Peyer's patch (tissue), 4 donors: ENCODE data around the gene TMEM132C. TPM values are rescaled to one million over a fixed set of nuclear protein-coding genes. Genes with fewer than 3 reads are reported as not detected.

ENCODE experiments used
- DNase-seq, 3 donors: peaks; one replicate each; pipeline ENCODE4 v3.0.0-alpha.2; 2017 to 2019
- H3K27ac ChIP-seq, 4 donors: fragments of 200-600 bp; sonication (generic); one replicate each; pipeline ENCODE4 v1.5.1; 2016 to 2019
- H3K27me3 ChIP-seq, 2 donors: fragments of 200-600 bp; sonication (generic); one replicate each; pipeline ENCODE4 v1.5.1; 2019
- H3K36me3 ChIP-seq, 3 donors: fragments of 200-600 bp; sonication (generic); one replicate each; pipeline ENCODE4 v1.5.1; 2016 to 2019
- H3K4me1 ChIP-seq, 4 donors: fragments of 200-600 bp; sonication (generic); one replicate each; pipeline ENCODE4 v1.5.1; 2016 to 2019
- H3K4me3 ChIP-seq, 4 donors: fragments of 200-600 bp; sonication (generic); 1 replicate in 3 of 4; 2 replicates in 1 of 4; pipeline ENCODE4 v1.5.1; 2016 to 2019; ENCODE audit warnings: mild to moderate bottlenecking in 1 of 4
- H3K9me3 ChIP-seq, 4 donors: fragments of 200-600 bp; sonication (generic); one replicate each; pipeline ENCODE4 v1.5.1; 2016 to 2019; ENCODE audit warnings: mild to moderate bottlenecking in 1 of 4
- POLR2A ChIP-seq, 2 donors: fragments of 450-650 bp; IDR thresholded peaks; one replicate each; pipeline ENCODE4 v1.5.1; 2017; ENCODE audit warnings: antibody characterized with exemption in 2 of 2, mild to moderate bottlenecking in 2 of 2, moderate library complexity in 2 of 2
- total RNA-seq, 4 donors: library from RNA; depleted of rRNA; stranded (reverse); fragments of >200 nt; gene quantifications; one replicate each; pipeline ENCODE4 v1.1.0, GENCODE V29; 2016
- TF ChIP-seq, protein P1 (sequence below), 6 experiments: fragments of 450-650 bp in 4 of 6; fragments of 200-600 bp in 2 of 6; sonication (generic) in 1 of 6; IDR thresholded peaks; one replicate each; pipeline ENCODE4 v1.5.1; 2017 to 2019; ENCODE audit warnings: antibody characterized with exemption in 6 of 6, mild to moderate bottlenecking in 3 of 6, moderate library complexity in 1 of 6

The TMEM132C gene
- total RNA-seq, 4 donors from 2014 or later, result 0.88 to 5.0 (median 2.0) TPM

DNA sequence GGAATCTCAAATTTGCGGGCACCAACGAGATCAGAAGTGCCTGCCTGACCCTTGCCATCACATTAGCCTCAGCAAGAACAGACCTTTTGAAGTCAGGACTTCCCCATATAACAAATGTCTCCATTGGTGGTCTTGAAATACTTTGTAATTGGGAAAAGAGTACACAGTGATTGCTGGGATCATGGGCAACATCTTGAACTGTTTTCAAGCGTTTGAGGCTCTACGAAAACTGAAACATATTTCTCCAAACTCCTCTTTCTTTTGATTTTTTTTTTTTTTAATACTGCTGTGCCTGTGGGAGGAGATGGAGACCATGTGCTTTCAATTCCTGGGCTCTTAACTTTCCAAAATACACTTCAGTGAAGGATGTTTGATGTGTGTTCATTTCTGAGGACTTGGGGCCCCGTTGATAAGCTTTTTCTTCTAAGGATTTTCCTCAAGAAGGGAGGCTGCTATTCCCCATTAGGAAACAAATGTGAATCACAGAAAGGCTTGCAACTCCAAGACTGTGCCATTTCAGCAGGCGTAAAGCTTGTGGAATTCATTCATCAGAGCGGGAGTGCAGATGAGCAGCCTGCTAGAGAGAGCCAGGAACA, 94.5 kb downstream of the TMEM132C start:
- H3K9me3 ChIP-seq, result no peaks in the 10 kb centered on the region
- H3K36me3 ChIP-seq, result no peaks in the 10 kb centered on the region
- H3K4me1 ChIP-seq, result no peaks in the 10 kb centered on the region
- H3K27me3 ChIP-seq, result no peaks in the 10 kb centered on the region
- DNase-seq, result no peak
- H3K4me3 ChIP-seq, result no peak overlapping the region
- H3K27ac ChIP-seq, result no peak overlapping the region
- TF ChIP-seq, protein P1, sequence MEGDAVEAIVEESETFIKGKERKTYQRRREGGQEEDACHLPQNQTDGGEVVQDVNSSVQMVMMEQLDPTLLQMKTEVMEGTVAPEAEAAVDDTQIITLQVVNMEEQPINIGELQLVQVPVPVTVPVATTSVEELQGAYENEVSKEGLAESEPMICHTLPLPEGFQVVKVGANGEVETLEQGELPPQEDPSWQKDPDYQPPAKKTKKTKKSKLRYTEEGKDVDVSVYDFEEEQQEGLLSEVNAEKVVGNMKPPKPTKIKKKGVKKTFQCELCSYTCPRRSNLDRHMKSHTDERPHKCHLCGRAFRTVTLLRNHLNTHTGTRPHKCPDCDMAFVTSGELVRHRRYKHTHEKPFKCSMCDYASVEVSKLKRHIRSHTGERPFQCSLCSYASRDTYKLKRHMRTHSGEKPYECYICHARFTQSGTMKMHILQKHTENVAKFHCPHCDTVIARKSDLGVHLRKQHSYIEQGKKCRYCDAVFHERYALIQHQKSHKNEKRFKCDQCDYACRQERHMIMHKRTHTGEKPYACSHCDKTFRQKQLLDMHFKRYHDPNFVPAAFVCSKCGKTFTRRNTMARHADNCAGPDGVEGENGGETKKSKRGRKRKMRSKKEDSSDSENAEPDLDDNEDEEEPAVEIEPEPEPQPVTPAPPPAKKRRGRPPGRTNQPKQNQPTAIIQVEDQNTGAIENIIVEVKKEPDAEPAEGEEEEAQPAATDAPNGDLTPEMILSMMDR (IDR thresholded peaks at IDR 0.05), result no peak
- TF ChIP-seq POLR2A (IDR thresholded peaks at IDR 0.05), result no peak

DNA sequence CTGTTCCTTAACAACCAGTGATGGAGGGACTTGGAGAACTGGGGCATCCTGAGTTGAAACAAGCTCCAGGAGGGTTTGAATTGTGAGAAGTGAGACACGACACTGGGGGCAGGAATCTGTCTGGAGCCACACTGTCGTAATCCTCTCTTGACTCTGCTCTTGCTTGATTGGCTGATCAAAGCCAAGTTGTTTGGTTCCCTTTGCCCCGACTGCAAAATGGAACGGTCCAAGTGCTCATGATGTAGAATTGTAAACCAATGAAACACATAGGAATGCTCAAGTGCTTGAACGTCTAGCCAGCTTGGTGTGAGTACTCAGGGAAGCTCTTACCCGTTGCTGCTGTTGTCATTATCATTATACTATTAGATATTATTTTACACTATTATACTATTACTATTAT, 98.1 kb downstream of the TMEM132C start:
- H3K27me3 ChIP-seq, result no peaks in the 10 kb centered on the region
- no peak overlapping the region for H3K4me3 ChIP-seq
- no peaks in the 10 kb centered on the region for H3K4me1 ChIP-seq
- H3K27ac ChIP-seq, result no peak overlapping the region
- no peaks in the 10 kb centered on the region for H3K9me3 ChIP-seq
- no peaks in the 10 kb centered on the region for H3K36me3 ChIP-seq
- TF ChIP-seq POLR2A (IDR thresholded peaks at IDR 0.05), result no peak
- TF ChIP-seq, protein P1 (IDR thresholded peaks at IDR 0.05), result no peak
- DNase-seq, result no peak

DNA sequence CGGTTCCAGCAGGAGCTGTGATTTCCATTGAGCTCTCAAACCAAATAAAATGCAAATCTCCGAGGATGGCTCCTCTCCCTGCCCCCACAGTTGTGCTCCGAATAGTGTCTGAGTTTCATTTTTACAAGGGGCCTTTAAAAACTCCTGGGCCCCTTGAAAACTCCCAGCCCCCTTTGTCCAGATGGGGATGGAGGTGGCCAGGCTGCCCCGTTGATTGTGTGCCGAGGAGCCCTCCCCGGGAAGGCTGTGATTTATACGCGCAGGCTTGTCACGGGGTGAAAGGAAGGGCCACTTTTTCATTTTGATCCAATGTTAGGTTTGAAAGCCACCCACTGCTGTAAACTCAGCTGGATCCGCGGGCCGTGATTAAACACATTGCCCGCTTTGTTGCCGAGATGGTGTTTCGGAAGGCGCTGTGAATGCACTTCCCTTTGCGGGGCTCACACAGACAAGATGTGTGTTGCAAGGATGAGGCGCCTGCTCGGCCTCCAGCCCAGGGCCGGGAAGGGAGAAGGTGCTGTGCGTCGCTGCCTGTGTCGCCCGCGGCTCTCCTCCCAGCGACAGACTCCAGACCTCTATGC, 98.8 kb downstream of the TMEM132C start:
- no peak overlapping the region for H3K27ac ChIP-seq
- H3K9me3 ChIP-seq, result no peaks in the 10 kb centered on the region
- peak overlapping the region in 2 of 4 donors; percentile 2 to 38 for H3K4me3 ChIP-seq
- no peaks in the 10 kb centered on the region for H3K27me3 ChIP-seq
- TF ChIP-seq, protein P1 (IDR thresholded peaks at IDR 0.05), result no peak
- no peak for TF ChIP-seq POLR2A (IDR thresholded peaks at IDR 0.05)
- H3K36me3 ChIP-seq, result no peaks in the 10 kb centered on the region
- no peaks in the 10 kb centered on the region for H3K4me1 ChIP-seq
- no peak for DNase-seq

DNA sequence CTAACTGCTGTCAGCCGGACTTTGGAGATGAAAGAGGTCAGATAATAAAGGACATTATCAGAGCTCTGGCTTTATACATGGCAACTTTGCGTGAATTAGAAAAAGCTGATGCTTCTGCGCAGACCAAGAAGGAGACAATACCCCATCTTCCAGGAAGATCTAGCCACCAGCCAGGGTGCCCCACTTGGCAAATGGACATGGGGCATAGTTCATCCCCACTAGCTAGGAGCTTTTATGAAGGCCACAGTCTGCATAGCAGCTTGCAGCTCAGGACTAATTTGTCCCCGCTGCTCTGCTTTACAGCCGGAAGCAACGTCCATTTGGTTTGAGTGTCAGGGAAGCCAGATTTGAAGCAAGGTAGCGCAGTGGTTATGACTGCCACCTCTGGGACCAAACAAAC, 101.0 kb downstream of the TMEM132C start:
- no peak for TF ChIP-seq POLR2A (IDR thresholded peaks at IDR 0.05)
- TF ChIP-seq, protein P1 (IDR thresholded peaks at IDR 0.05), result no peak
- H3K4me3 ChIP-seq, result no peak overlapping the region
- no peak overlapping the region for H3K27ac ChIP-seq
- no peaks in the 10 kb centered on the region for H3K9me3 ChIP-seq
- no peaks in the 10 kb centered on the region for H3K4me1 ChIP-seq
- no peaks in the 10 kb centered on the region for H3K36me3 ChIP-seq
- DNase-seq, result no peak
- no peaks in the 10 kb centered on the region for H3K27me3 ChIP-seq

DNA sequence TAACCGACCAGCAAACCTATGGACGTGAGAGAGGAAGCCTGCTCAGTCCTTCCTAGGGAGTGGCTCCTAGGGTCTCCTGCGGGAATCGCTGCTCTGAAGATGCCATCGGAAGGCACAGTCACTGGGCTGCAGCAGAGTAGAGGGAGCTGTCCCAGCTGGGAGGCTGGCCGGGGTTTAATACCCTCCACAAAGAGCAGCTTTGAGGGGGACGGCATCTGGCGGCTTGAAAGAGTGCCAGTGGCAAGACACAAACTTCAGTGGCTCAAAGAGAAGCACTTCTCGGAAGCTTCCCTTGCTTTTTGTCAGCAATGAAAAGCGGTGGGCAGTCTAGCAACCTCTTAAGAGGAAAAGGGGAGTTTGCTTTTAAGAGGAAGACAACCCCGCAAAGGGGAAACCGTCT, 114.6 kb downstream of the TMEM132C start:
- Histone ChIP-seq H3K27me3 (no peaks in the 10 kb centered on the region), H3K9me3 (no peaks in the 10 kb centered on the region), H3K4me3 (no peak overlapping the region), H3K36me3 (no peaks in the 10 kb centered on the region), H3K4me1 (no peaks in the 10 kb centered on the region), H3K27ac (no peak overlapping the region)
- no peak for DNase-seq
- TF ChIP-seq, protein P1 (IDR thresholded peaks at IDR 0.05), result no peak
- TF ChIP-seq POLR2A (IDR thresholded peaks at IDR 0.05), result no peak
